Stimulated activated CD4-positive, alpha-beta T cell treated with anti-CD3 and anti-CD28 coated beads, Interleukin-12 subunit alpha, Interleukin-12 subunit beta, amount 100 ng/mL, for 4 hours (primary cell): ENCODE results near the gene KRT2.
"Not testable (repeated sequence)": the region's sequence is repeated elsewhere in the genome, so short reads cannot be mapped to it uniquely, and the experiment has no call there.

Experiments
- DNase-seq: peaks from one replicate; pipeline ENCODE4 v3.0.0-alpha.2; 2020

The KRT2 gene

DNA sequence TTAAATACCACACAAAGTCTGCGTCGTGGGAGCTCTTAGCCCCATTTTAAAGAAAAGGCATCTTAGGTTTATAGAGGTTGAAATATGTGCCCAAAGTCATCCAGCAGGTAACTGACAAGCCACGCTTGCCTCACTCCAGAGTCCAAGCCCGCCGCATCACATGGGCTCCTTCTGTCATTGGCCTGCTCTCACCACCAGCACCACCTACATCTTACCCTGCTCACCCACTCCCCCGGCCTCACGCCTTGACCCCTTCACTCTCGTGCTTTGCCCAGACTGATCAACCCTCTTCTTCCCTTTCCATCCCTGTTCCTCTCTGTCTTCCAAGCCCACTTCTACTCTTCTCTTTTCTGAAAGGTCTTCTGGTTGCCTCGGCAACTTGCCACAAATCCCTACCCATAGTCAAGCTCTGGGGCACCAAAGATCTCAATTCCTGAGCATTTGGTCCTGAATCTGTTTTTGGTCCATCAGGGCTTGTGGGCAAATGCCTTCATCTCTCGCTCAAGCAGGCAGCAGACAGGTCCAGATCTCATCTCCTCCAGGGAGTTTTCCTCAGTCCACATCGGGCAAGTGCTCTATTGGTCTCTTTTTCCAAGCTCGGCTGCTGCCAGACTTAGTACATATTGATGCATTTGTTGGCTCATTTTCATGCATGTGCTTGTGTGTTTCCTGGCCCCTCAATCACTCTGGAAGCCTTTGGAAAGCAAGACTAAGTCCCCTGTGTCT, 31.7 kb upstream of the KRT2 start:
- no peak for DNase-seq

DNA sequence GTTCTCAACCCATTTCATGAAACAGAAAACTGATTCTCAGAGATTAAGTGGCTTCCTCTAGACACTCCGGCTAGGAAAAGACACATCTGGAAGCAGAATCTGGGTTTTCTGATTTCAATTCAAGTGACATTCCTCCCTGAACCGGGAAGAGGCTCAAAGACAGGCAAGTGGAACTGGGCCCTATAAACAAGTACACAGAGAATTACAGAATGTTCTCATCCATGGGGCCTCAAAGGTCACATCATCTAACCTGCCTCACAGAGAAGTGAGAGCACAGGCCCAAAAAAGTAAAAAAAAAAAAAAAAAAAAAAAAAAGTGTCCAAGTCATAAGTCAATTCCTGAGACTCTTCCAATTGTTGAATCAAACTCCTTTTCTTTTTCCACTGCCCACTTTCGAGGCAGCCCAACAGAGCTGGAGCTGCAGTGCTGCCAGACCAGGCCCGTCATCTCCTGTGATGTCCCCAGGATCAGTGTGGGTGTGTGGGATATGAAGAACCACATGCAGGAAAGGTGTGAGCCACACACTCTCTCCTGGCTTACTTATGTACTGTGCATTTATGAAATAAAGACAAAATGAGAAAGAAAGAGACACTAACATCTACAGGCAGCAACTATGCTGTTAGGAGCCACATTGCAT, 31.0 kb upstream of the KRT2 start:
- no peak for DNase-seq

DNA sequence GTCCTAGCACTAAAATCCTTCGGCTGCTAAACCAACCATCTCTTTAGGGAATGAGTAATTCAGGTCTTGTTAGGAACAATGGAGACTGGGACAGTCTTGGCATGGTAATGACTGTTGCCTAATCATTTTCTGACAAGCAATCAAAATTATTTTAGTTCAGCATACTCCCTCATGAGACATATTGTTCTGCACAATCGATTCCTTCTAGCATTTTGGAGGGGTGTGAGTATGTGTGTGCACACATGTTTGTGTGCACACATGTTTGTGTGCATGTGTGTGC, 30.3 kb upstream of the KRT2 start:
- DNase-seq: no peak

DNA sequence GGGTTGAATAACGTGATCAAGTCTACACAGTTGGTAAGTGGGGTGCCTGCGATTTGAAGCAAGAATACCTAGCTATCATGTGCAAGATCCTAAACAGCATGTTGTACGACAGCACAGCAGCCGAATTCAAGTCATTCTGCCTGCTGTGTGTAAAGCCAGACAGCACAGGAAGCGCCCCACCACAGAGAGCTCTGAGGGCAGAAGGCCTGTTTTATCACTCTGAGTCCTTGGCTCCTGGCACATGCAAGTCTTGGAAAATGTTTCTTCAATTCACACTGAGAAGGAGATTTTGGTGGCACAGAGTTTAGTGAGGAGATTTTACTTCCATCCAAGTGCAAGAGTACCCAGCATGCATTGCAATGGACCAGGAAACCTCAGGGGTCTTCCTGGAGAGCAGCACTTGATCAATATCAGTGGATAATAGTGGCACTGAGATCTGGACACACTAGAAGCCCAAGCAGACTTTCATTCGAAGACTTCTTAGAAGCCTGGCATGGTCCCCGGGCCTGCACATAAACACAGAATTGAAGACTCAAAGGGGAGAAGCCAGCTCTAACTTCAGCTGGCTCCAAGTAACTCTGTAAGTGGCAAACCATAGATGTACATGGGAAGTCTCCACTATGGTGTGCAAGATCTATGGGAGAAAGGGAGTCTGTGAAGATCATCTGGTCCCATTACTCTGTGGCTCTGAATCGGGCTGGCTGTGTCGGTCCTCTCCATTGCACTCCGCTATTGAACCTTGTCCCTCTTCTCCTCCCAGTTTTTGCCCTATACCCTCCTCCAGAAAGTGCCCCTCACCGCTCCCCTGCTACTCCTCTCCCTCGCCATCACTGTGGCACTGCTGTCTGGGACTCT, 29.7 kb upstream of the KRT2 start:
- DNase-seq: peak; percentile 3

- no peak for DNase-seq
Measured at GRCh38 chr12:52680363-52680762, 28.4 kb upstream of the KRT2 start, which contains the start of gene KRT1. TSS of gene KRT1 (minus strand) at chr12:52680407. CDS start at chr12:52680348, 59 bp downstream.

- no peak for DNase-seq
Measured at GRCh38 chr12:52679875-52680274, 27.9 kb upstream of the KRT2 start.

DNA sequence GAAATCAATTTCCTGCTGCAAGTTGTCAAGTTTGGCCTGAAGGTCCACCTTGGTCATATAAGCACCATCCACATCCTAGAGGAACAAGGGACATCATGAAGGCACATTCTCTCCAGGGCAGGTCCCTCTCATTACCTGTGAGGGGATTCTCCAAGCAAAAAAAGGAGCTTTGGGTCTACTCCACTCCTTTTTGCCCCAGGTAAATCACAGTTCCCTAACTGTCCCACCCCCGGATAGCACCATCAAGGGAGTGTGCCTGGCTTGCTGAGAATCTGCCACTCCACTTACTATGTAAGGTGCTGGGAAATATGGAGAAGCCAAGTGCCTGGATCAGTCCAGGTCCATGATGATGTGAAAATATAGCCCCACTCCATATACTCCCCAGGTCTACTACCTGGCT, 25.7 kb upstream of the KRT2 start:
- no peak for DNase-seq

GRCh38 chr12:52677126-52677525, 25.1 kb upstream of the KRT2 start:
- no peak for DNase-seq

DNA sequence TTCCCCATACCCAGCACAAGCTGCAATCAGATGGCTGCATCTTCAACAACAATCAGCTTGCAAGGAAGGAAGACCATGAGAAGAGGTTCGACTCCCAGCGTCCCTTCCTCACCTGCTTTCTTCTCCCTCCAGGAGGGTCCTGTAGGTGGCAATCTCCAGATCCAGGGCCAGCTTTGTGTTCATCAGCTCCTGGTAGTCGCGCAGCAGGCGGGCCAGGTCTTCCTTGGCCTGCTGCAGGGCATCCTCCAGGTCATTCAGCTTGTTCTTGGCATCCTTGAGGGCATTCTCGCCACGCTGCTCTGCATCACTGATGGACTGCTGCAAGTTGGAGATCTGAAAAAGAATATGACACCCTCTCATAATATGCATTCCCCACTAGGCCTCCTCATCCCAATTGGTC, 24.2 kb upstream of the KRT2 start:
- DNase-seq: no peak

GRCh38 chr12:52675301-52675701, 23.3 kb upstream of the KRT2 start:
- DNase-seq: no peak

DNA sequence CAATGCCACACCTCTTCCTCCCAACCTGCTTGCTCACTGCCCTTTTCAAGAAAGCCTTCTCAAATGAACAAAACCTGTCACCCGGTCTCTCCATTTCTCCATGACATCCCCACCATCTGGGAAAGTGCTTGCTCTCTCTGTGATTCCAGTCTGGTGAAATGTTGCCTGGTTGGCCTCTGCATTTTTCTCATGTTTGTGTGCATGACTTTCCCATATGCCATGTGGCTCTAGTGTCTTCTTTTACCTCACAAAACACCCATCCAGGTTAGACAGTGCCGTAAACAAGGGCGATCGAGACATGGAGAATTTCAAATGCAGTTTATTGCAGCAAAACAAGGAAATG, 22.4 kb upstream of the KRT2 start:
- no peak for DNase-seq

DNA sequence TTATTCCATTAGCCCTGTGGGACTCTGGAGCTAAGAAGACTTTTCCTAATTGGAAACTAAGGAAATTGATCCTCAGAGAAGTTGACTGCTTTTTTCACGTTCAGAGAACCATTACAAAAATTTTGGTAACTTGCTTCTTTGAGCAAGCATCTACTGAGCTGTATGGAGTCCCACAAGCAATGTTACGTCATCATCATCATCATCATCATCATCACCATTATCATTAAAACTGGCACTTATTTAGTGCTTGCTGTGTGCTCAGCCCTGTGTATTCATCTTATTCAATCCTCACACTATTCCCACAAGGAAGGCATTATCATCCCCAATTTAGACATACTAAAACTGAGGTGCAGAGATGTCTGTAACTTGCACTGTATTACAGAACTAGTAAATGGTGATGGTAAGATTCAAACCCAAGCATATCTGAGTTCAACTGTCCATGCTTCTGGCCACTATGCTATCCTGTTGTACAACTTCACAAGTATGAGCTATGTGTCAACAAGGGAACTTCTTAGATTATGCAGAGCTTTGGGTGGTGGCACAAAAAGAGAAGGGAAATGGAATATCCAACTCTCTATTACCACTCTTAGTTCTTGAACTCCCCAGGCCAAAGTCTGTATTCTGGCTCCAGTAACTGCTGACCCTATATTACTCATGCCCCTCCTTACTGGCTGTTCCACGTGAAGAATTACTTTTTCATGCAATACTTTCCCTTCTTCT, 21.9 kb upstream of the KRT2 start:
- no peak for DNase-seq

DNA sequence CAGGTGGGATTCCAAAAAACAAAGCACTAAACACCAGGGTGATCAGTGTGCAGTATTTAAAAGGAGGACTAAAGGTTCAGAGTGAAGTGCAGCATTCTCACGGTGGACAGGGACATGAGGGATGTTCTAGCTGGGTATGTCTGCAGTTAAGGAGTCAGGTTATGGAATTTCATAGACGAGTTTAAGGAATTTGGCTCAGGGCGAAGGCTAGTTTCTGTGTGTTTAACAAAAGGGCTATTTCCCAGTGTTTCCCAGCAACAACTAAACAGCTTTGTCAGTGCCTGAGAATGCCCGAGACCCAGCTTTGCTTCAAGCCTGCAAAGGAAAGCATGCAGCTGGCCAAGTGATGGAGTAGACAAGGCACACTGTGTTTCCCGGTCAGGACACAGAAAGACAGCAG, 21.2 kb upstream of the KRT2 start:
- DNase-seq: no peak

GRCh38 chr12:52672321-52672933, 20.4 kb upstream of the KRT2 start:
- DNase-seq: no peak

GRCh38 chr12:52670961-52671360, 18.9 kb upstream of the KRT2 start:
- DNase-seq: no peak

GRCh38 chr12:52670506-52670905, 18.5 kb upstream of the KRT2 start:
- DNase-seq: no peak

DNA sequence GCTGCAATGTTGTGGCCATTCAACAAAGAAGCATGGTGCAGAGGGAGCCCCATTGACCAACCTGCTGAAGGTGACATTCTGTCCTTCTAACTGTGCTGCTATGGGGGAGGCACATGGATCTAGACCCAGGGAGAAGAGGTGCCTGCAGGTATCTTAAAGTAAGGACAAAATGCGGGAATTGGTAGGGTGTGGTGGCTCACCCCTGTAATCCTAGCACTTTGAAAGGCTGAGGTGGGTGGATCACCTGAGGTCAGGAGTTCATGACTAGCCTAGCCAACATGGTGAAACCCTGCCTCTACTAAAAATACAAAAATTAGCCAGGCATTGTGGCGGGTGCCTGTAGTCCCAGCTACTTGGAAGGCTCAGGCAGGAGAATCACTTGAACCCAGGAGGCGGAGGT, 17.9 kb upstream of the KRT2 start:
- not testable (repeated sequence) for DNase-seq

DNA sequence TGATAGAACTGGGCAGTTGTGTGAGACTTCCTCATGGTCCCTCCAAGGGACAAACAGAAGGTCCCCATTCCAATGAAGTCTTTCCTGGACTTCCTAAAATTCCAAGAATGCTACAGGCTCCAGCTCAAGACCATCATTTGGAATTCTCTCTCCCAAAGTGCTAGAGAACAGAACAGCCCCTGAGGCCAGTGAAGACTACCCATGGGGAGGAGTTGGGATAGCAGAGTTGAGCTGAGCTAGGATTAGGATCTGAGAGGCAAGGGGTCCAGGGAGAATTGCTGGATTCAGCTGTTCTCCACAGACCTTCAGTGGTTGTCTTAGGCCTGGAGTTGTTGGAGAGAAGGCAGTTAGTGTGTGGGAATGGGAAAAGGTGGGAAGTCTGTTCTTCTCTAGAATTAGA, 17.4 kb upstream of the KRT2 start:
- no peak for DNase-seq

DNA sequence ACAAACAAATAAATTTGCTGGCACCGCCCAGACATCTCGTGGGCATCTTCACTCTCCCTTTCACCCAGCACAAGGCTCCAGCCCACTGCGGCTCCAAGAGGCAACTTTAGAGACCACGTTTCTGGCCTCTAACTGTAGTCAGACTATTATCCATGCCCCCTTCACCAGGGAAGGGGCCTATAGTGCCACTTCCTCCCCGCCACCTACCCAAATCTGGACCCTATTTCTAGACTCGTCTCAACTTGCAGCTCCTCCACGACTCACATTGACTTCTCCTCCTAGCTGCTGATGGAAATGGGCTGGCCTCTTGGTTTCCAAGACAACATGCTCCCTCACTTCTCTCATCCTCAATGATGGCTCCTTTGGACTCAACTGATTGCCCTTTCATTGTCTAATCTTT, 15.9 kb upstream of the KRT2 start:
- DNase-seq: no peak

- DNase-seq: no peak
Measured at GRCh38 chr12:52667509-52667908, 15.5 kb upstream of the KRT2 start.

DNA sequence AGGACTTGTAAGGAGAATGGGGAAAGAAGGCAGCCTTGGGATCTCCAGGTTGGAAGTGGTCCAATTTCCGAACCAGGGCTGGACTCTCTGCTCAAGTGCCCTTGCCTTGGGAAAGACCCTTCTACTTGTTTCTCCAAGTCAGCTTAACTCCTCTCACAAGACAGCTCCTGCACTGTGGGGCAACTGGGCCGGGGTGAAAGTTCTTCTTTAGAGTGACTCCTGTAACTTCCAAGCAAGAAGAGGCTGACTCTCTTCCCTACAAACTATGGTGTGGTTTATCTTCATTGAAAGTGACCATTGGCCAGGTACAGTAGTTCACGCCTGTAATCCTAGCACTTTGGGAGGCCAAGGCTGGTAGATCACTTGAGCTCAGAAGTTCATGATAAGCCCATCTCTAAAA, 14.5 kb upstream of the KRT2 start:
- DNase-seq: no peak

GRCh38 chr12:52663420-52663819, 11.4 kb upstream of the KRT2 start:
- no peak for DNase-seq

GRCh38 chr12:52662918-52663229, 10.9 kb upstream of the KRT2 start:
- no peak for DNase-seq
